Measurements from ENCODE around the gene CXCR3.

CXCR3 gene

GRCh38 chrX:71621603-71622002 is 3.3 kb upstream of the CXCR3 start:
- TF ChIP-seq NFIC (IDR thresholded peaks at IDR 0.05) (no peak), EP300 (IDR thresholded peaks at IDR 0.05; ENCODE audit: borderline replicate concordance) (no peak), CEBPB (IDR thresholded peaks at IDR 0.05) (no peak)

- TF ChIP-seq TCF12 (IDR thresholded peaks at IDR 0.05; ENCODE audit: low read depth) (no peak), FOXM1 (IDR thresholded peaks at IDR 0.05; ENCODE audit: borderline replicate concordance, low read depth) (no peak), TEAD4 (IDR thresholded peaks at IDR 0.05) (no peak)
These were observed 1.7 kb upstream of the CXCR3 start for GRCh38 chrX:71619986-71620385.

- TF ChIP-seq CREB1 (IDR thresholded peaks at IDR 0.05; ENCODE audit: low read depth) (no peak), YY1 (IDR thresholded peaks at IDR 0.05; ENCODE audit: low read depth) (no peak), NFIC (IDR thresholded peaks at IDR 0.05) (no peak), TEAD4 (IDR thresholded peaks at IDR 0.05) (no peak), REST (IDR thresholded peaks at IDR 0.05; ENCODE audit: low read depth) (no peak), MAX (IDR thresholded peaks at IDR 0.05) (no peak), TCF12 (IDR thresholded peaks at IDR 0.05; ENCODE audit: low read depth) (no peak), USF1 (IDR thresholded peaks at IDR 0.05) (no peak), EGR1 (IDR thresholded peaks at IDR 0.05) (no peak)
These were observed 882 bp upstream of the CXCR3 start for GRCh38 chrX:71619193-71619592.

GRCh38 chrX:71618787-71619186 is 476 bp upstream of the CXCR3 start:
- TF ChIP-seq TAF1 (IDR thresholded peaks at IDR 0.05; ENCODE audit: low read depth) = no peak
- TF ChIP-seq REST (IDR thresholded peaks at IDR 0.05; ENCODE audit: low read depth) = no peak
- no peak for TF ChIP-seq YY1 (IDR thresholded peaks at IDR 0.05; ENCODE audit: low read depth)
- TF ChIP-seq TCF12 (IDR thresholded peaks at IDR 0.05; ENCODE audit: low read depth) = no peak
- no peak for TF ChIP-seq EGR1 (IDR thresholded peaks at IDR 0.05)
- no peak for TF ChIP-seq USF1 (IDR thresholded peaks at IDR 0.05)
- TF ChIP-seq TEAD4 (IDR thresholded peaks at IDR 0.05) = no peak
- no peak for TF ChIP-seq MAX (IDR thresholded peaks at IDR 0.05)
- no peak for TF ChIP-seq CEBPB (IDR thresholded peaks at IDR 0.05)
- TF ChIP-seq FOXM1 (IDR thresholded peaks at IDR 0.05; ENCODE audit: borderline replicate concordance, low read depth) = no peak
- TF ChIP-seq CREB1 (IDR thresholded peaks at IDR 0.05; ENCODE audit: low read depth) = no peak
- no peak for TF ChIP-seq NFIC (IDR thresholded peaks at IDR 0.05)
- no peak for TF ChIP-seq EP300 (IDR thresholded peaks at IDR 0.05; ENCODE audit: borderline replicate concordance)
- TF ChIP-seq ZBTB7A (IDR thresholded peaks at IDR 0.05; ENCODE audit: low read depth) = no peak
- no peak for TF ChIP-seq RAD21 (IDR thresholded peaks at IDR 0.05; ENCODE audit: low read depth)

- no peak for TF ChIP-seq FOXM1 (IDR thresholded peaks at IDR 0.05; ENCODE audit: borderline replicate concordance, low read depth)
- no peak for TF ChIP-seq TAF1 (IDR thresholded peaks at IDR 0.05; ENCODE audit: low read depth)
- TF ChIP-seq MAX (IDR thresholded peaks at IDR 0.05) = no peak
- TF ChIP-seq EP300 (IDR thresholded peaks at IDR 0.05; ENCODE audit: borderline replicate concordance) = no peak
- TF ChIP-seq YY1 (IDR thresholded peaks at IDR 0.05; ENCODE audit: low read depth) = no peak
- no peak for TF ChIP-seq EGR1 (IDR thresholded peaks at IDR 0.05)
- TF ChIP-seq TEAD4 (IDR thresholded peaks at IDR 0.05) = no peak
- TF ChIP-seq USF1 (IDR thresholded peaks at IDR 0.05) = no peak
These were observed 569 bp downstream of the CXCR3 start for GRCh38 chrX:71617742-71618141.

- no peak for TF ChIP-seq ZBTB7A (IDR thresholded peaks at IDR 0.05; ENCODE audit: low read depth)
- TF ChIP-seq REST (IDR thresholded peaks at IDR 0.05; ENCODE audit: low read depth) = no peak
- TF ChIP-seq TCF12 (IDR thresholded peaks at IDR 0.05; ENCODE audit: low read depth) = no peak
- TF ChIP-seq EGR1 (IDR thresholded peaks at IDR 0.05) = no peak
- TF ChIP-seq EP300 (IDR thresholded peaks at IDR 0.05; ENCODE audit: borderline replicate concordance) = no peak
- TF ChIP-seq USF1 (IDR thresholded peaks at IDR 0.05) = no peak
- TF ChIP-seq TAF1 (IDR thresholded peaks at IDR 0.05; ENCODE audit: low read depth) = no peak
- no peak for TF ChIP-seq FOXM1 (IDR thresholded peaks at IDR 0.05; ENCODE audit: borderline replicate concordance, low read depth)
- no peak for TF ChIP-seq RAD21 (IDR thresholded peaks at IDR 0.05; ENCODE audit: low read depth)
- no peak for TF ChIP-seq CEBPB (IDR thresholded peaks at IDR 0.05)
- no peak for TF ChIP-seq TEAD4 (IDR thresholded peaks at IDR 0.05)
- TF ChIP-seq MAX (IDR thresholded peaks at IDR 0.05) = no peak
- no peak for TF ChIP-seq YY1 (IDR thresholded peaks at IDR 0.05; ENCODE audit: low read depth)
- TF ChIP-seq NFIC (IDR thresholded peaks at IDR 0.05) = no peak
- no peak for TF ChIP-seq CREB1 (IDR thresholded peaks at IDR 0.05; ENCODE audit: low read depth)
These were observed 1.4 kb downstream of the CXCR3 start for GRCh38 chrX:71616672-71617529.

Data from Ishikawa (cell line).